ENCODE results near the gene ELN.

GRCh38 chr7:73981933-73982332 lies 46.0 kb upstream of the ELN start:
- TF ChIP-seq POLR2A (IDR thresholded peaks at IDR 0.05; ENCODE audit: low read depth, low read length) (no peak), CTCF (conservative IDR thresholded peaks at IDR 0.05; ENCODE audit: low read depth, low read length) (no peak)

Measured in IMR-90 (cell line).